Left lung (tissue), 10 donors: ENCODE data around the gene SGSH. TPM values are rescaled to one million over a fixed set of nuclear protein-coding genes. Genes with fewer than 3 reads are reported as not detected.
A peak's percentile ranks its signal among the peaks of the same experiment; 100 is the strongest.

Experiments
- ATAC-seq: fragments of 200-7000 bp; cut with Tn5 transposase; one replicate; pipeline ENCODE4 v1.9.1; 2020; ENCODE audit warnings: moderate library complexity
- DNase-seq, 4 donors: peaks; one replicate each; pipeline ENCODE4 v3.0.0-alpha.2; 2013 to 2020
- H3K27ac ChIP-seq, 2 donors: fragments of 200-600 bp; sonication (generic) in 1 of 2; one replicate each; pipeline versions ENCODE4 v1.5.0 to v1.8.0; 2020 to 2021
- H3K27me3 ChIP-seq, 2 donors: fragments of 200-600 bp; sonication (generic) in 1 of 2; one replicate each; pipeline versions ENCODE4 v1.5.0 to v1.8.0; 2020 to 2021
- H3K36me3 ChIP-seq, 2 donors: fragments of 200-600 bp; sonication (generic) in 1 of 2; one replicate each; pipeline versions ENCODE4 v1.5.0 to v1.8.0; 2020 to 2021
- H3K4me1 ChIP-seq, 2 donors: fragments of 200-600 bp; one replicate each; pipeline ENCODE4 v1.8.0; 2021
- H3K4me3 ChIP-seq, 2 donors: fragments of 200-600 bp; sonication (generic) in 1 of 2; one replicate each; pipeline versions ENCODE4 v1.5.0 to v1.8.0; 2020 to 2021; ENCODE audit warnings: mild to moderate bottlenecking in 1 of 2
- H3K9me3 ChIP-seq, 2 donors: fragments of 200-600 bp; sonication (generic) in 1 of 2; one replicate each; pipeline versions ENCODE4 v1.5.0 to v1.8.0; 2020 to 2021
- intact Hi-C, 2 donors: fragments of 100-400 bp; cut with DNase I; formaldehyde crosslinking; loops; one replicate each; pipeline versions ENCODE4 v1.11.2 to v1.14.2; 2022
- polyA plus RNA-seq, 6 donors: library from polyadenylated mRNA; unstranded; fragments of 120-200 nt; gene quantifications; one replicate each; pipeline ENCODE4 v1.2.1, GENCODE V29; 2013; ENCODE audit not compliant: insufficient read length in 6 of 6
- total RNA-seq, 2 donors: library from RNA; stranded (reverse); fragmentation: NEBNext Ultra II Directional; extraction: Animal tissue kit (Norgen Biotek cat#: 25700); gene quantifications; one replicate each; pipeline ENCODE4 v1.2.1, GENCODE V29; 2021
- TF ChIP-seq, protein P1 (sequence below), 2 donors: fragments of 200-600 bp; sonication (generic) in 1 of 2; IDR thresholded peaks; one replicate each; pipeline versions ENCODE4 v1.5.0 to v1.8.0; 2021; ENCODE audit warnings: antibody characterized with exemption in 2 of 2
- donor health status: DM: no; HTN: yes; CAD: no.
- donor health status: DM: no; HTN: no; CAD: no.

Gene SGSH
- total and polyA plus RNA-seq, 8 donors = 40.8 to 83.8 (median 47.1) TPM

DNA sequence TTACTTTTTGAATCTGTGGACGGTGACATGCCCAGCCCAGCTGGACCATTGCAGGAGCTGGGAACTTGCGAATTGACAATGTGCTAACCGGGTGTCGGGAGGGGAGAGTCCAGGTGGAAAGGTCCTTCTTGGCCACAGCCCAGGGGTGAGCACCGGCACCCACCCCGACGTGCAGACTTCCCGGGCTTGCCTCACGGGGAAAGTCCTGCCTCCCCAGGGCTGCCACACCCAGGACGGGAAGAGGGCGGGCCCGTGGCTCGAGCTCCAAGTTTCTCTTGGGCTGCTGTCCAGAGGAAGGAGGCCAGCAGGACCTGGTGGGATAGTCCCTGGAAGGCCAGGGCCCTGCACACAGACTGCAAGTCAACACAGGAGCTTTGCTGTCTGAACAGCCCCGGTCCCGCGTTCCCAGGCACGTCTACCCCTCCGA, 32.6 kb downstream of the SGSH start:
- intact Hi-C loops = no loop called here
- Histone ChIP-seq H3K36me3 (no peaks in the 10 kb centered on the region), H3K27me3 (peaks cover 0 to 4% of the 10 kb centered on the region in 2 donors), H3K9me3 (no peaks in the 10 kb centered on the region), H3K4me3 (peak overlapping the region in 1 of 2 donors; percentile 4), H3K4me1 (peaks cover 4 to 19% of the 10 kb centered on the region in 2 donors), H3K27ac (peak overlapping the region in 1 of 2 donors; percentile 24)
- DNase-seq (peak in 3 of 4 donors; percentile 18 to 85 (median 59)), ATAC-seq (peak; percentile 90)
- TF ChIP-seq, protein P1, sequence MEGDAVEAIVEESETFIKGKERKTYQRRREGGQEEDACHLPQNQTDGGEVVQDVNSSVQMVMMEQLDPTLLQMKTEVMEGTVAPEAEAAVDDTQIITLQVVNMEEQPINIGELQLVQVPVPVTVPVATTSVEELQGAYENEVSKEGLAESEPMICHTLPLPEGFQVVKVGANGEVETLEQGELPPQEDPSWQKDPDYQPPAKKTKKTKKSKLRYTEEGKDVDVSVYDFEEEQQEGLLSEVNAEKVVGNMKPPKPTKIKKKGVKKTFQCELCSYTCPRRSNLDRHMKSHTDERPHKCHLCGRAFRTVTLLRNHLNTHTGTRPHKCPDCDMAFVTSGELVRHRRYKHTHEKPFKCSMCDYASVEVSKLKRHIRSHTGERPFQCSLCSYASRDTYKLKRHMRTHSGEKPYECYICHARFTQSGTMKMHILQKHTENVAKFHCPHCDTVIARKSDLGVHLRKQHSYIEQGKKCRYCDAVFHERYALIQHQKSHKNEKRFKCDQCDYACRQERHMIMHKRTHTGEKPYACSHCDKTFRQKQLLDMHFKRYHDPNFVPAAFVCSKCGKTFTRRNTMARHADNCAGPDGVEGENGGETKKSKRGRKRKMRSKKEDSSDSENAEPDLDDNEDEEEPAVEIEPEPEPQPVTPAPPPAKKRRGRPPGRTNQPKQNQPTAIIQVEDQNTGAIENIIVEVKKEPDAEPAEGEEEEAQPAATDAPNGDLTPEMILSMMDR (IDR thresholded peaks at IDR 0.05) = no peak

DNA sequence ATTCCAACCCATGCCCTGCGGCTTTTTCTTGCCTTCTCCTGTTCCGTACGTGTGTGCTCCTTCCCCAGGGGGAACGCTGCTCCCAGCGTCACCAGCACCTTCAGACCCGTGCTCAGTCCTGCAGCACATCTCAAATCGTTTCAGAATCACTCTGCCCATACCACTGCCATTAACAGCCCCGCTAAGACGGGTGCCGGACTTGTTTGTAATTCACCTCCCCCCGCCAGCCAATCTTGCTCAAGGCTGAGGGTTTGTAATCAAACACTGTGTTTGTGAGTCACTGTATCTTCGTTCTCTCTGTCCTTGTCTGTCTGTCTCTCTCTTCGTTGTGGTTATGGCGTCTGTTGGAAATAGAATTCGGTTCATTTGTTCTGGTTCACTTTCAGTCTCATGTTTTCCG, 33.0 kb downstream of the SGSH start:
- peak overlapping the region in 1 of 2 donors; percentile 24 for H3K27ac ChIP-seq

GRCh38 chr17:80185968-80186367, 34.2 kb downstream of the SGSH start:
- peaks cover 0 to 11% of the 10 kb centered on the region in 2 donors for H3K4me1 ChIP-seq
- intact Hi-C loops = no loop called here
- no peak overlapping the region for H3K27ac ChIP-seq
- H3K4me3 ChIP-seq = no peak overlapping the region
- no peak for ATAC-seq
- H3K36me3 ChIP-seq = no peaks in the 10 kb centered on the region
- H3K27me3 ChIP-seq = no peaks in the 10 kb centered on the region
- TF ChIP-seq, protein P1 (IDR thresholded peaks at IDR 0.05) = no peak
- DNase-seq = no peak
- H3K9me3 ChIP-seq = no peaks in the 10 kb centered on the region

More for the DNA sequence above, 33.0 kb downstream of the SGSH start:
- Histone ChIP-seq H3K4me3 (peak overlapping the region in 1 of 2 donors; percentile 4), H3K9me3 (no peaks in the 10 kb centered on the region), H3K4me1 (peaks cover 4 to 19% of the 10 kb centered on the region in 2 donors), H3K36me3 (no peaks in the 10 kb centered on the region), H3K27me3 (peaks cover 0 to 4% of the 10 kb centered on the region in 2 donors)
- DNase-seq = no peak
- ATAC-seq = peak; percentile 35
- intact Hi-C loops = no loop called here
- TF ChIP-seq, protein P1 (IDR thresholded peaks at IDR 0.05) = no peak

DNA sequence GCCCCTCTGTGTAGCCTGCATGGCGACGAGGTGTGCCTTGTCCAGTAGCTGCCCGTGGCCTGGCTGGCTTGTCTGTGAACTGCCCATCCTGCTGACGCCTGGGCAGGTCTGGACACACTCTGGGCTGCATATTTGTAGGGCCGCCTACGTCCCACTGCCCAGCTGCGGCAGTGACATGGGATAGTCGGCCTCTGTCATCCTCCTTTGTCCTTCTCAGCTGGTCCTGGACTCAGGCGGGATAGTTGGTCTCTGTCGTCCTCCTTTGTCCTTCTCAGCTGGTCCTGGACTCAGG, 35.8 kb downstream of the SGSH start:
- Histone ChIP-seq H3K4me1 (peaks cover 0 to 11% of the 10 kb centered on the region in 2 donors), H3K9me3 (no peaks in the 10 kb centered on the region), H3K27ac (no peak overlapping the region), H3K4me3 (no peak overlapping the region), H3K36me3 (no peaks in the 10 kb centered on the region), H3K27me3 (no peaks in the 10 kb centered on the region)
- DNase-seq = no peak
- intact Hi-C loops = no loop called here
- ATAC-seq = no peak
- TF ChIP-seq, protein P1 (IDR thresholded peaks at IDR 0.05) = no peak

DNA sequence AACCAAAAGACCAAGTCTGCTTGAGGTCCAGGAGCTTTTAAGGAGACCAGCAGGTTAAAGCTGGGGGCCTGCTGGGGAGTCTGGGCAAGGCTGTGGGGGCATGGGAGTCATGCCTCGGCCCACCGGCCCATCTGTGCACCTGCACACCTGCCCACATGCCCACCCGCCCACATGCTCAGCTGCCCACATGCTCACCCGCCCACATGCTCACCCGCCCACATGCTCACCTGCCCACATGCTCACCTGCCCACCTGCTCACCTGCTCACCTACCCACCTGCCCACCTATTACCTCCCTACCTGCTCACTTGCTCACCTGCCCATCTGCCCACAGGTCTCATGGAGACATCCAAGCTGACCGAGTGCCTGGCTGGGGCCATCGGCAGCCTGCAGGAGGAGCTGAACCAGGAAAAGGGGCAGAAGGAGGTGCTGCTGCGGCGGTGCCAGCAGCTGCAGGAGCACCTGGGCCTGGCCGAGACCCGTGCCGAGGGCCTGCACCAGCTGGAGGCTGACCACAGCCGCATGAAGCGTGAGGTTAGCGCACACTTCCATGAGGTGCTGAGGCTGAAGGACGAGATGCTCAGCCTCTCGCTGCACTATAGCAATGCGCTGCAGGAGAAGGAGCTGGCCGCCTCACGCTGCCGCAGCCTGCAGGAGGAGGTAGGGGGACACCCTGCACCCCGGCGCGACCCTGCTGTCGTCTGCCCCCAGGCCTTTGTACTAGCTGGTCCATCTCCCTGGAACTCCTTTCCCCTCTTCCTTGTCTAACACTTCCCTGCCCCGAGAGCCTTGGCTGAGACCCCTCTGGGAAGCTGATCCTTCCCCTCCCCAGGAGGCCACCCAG, 36.3 kb downstream of the SGSH start:
- Histone ChIP-seq H3K36me3 (no peaks in the 10 kb centered on the region), H3K27me3 (no peaks in the 10 kb centered on the region), H3K4me3 (no peak overlapping the region), H3K27ac (no peak overlapping the region), H3K4me1 (peaks cover 0 to 11% of the 10 kb centered on the region in 2 donors), H3K9me3 (no peaks in the 10 kb centered on the region)
- DNase-seq (no peak), ATAC-seq (no peak)
- intact Hi-C loops = no loop called here
- TF ChIP-seq, protein P1 (IDR thresholded peaks at IDR 0.05) = no peak
